Skin epidermis (tissue), 12 donors: ENCODE results near the gene CHD9.
"Not testable (repeated sequence)": the region's sequence is repeated elsewhere in the genome, so short reads cannot be mapped to it uniquely, and the experiment has no call there.

ENCODE experiments used
- H3K27ac ChIP-seq, 21 experiments: fragments of 200-600 bp; sonication (generic) in 11 of 21; one replicate each; pipeline ENCODE4 v1.5.0; 2020; ENCODE audit warnings: mild to moderate bottlenecking in 3 of 21, inconsistent platforms in 2 of 21, moderate library complexity in 2 of 21
- H3K4me3 ChIP-seq, 7 experiments: fragments of 200-600 bp; sonication (generic) in 2 of 7; one replicate each; pipeline ENCODE4 v1.5.0; 2020; ENCODE audit warnings: inconsistent platforms in 2 of 7, mild to moderate bottlenecking in 2 of 7, moderate library complexity in 1 of 7

The CHD9 gene

DNA sequence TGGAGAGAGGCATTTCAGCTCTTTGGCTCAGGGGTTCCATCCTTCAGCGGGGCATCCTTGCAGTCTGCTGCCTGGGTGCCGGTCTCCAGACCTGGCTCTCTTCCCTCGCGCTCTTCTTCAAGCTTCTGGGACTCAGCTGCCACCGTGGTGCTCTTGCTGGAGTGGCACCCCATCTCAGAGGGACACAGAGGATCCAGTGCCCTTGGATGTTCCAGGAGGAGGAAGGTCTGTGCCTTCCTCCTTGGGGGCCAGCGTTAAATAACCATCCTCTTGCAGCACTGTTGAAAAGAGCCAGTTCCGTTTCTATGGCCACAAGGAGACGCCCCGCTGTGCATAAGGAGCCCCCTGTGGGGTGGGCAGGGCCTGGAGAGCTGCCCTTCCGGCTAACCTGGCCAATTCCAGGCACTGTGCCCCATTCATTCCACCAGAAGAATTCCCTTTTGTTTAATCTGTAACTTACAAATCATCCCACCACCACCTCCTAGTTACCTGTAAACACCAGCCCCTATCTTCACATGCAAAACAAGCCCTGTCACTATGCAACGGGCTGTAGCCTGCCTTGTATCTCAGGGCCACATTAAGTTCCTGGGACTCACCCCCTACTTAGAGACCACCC is 10.7 kb upstream of the CHD9 start:
- H3K27ac ChIP-seq = peak overlapping the region in 18 of 21 experiments; percentile 11 to 82 (median 72)
- peak overlapping the region in 3 of 7 experiments; percentile 2 to 15 (median 14) for H3K4me3 ChIP-seq

DNA sequence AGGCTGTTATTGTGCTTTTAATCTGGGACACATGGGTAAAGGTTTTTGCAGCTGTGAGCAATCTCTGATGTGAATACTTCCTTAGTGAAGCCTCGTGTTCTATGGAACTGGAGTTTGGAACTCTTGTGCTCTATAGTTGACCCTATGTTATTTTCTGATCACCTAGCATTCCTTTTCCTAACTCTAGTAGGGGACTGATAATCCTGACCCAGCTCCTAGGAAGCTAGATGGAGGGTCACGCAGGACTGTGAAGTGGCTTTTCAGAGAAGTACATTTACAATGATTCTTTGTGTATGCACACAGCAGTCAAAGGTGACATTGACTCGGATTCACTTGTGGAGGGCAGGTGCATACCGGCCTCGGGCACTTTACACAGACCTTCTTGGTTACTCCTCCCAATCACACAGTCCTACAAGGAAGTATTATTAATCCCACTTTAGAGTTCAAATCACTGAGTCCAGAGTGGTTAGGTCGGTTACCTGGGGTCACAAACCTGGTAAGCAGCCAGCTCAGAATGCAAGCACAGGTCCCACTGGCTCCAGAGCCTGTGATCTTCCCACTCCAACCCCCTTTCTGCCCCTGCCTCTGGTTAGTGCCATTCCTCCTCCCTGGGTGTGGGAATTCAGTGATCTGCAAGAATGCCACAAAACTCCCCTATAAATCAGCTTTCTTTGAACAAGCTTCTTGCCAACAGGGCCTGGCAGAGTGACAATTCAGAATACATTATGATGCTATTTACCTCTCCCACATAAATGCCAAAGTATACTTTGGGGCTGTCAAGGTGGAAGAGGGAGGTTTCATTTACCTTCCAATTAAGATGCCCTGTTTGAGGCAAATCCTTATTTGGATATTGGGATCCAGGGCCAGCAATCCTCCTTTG is 9.2 kb upstream of the CHD9 start:
- H3K4me3 ChIP-seq = no peak overlapping the region
- peak overlapping the region in 3 of 21 experiments; percentile 5 to 82 (median 73) for H3K27ac ChIP-seq

DNA sequence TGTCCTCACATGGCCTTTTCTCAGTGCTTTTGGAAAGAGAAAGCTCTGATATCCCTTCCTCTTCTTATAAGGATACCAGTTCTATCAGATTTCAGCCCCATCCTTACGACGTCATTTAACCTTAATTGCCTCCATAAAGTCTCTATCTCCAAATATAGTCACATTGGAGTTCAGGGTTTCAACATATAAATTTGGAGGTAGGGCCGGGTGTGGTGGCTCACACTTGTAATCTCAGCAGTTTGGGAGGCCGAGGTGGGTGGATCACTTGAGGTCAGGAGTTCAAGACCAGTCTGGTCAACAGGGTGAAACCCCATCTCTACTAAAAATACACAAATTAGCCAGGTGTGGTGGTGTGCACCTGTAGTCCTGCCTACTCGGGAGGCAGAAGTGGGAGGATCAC is 7.3 kb upstream of the CHD9 start:
- not testable (repeated sequence) for H3K4me3 ChIP-seq, H3K27ac ChIP-seq

DNA sequence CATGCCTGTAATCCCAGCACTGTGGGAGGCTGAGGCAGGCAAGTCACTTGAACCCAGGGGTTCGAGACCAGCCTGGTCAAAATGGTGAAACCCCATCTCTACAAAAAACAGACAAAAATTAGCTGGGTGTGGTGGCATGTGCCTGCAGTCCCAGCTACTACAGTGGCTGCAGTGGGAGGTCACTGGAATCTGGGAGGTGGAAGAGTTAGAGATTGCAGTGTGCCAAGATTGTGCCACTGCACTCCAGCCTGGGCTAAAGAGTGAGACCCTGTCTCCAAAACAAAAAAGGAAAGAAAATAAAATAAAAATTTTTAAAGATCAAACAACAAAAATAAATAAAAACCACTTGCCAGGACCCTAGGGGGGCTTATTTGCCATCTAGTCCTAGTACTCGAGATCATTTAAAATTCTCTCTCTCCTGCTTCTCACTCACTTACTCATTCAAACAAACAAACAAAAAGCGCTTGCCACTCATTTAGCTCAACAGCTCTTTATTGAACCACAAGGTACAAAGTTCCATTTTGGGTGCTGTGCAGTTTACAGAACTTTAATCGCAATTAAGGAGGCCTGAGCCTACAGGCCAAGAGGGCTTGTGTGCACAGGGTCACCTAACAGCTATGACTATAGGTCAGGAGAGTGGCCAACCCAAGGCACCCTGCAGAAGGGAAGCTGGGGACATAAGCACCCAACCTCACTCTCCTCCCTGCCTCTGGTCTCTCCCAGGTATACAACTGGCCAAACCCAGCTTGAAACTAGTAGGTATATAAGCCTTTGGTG is 6.5 kb upstream of the CHD9 start:
- Histone ChIP-seq H3K27ac (no peak overlapping the region), H3K4me3 (no peak overlapping the region)

GRCh38 chr16:53051255-53051654 is 3.5 kb upstream of the CHD9 start:
- H3K27ac ChIP-seq, H3K4me3 ChIP-seq: not testable (repeated sequence)

DNA sequence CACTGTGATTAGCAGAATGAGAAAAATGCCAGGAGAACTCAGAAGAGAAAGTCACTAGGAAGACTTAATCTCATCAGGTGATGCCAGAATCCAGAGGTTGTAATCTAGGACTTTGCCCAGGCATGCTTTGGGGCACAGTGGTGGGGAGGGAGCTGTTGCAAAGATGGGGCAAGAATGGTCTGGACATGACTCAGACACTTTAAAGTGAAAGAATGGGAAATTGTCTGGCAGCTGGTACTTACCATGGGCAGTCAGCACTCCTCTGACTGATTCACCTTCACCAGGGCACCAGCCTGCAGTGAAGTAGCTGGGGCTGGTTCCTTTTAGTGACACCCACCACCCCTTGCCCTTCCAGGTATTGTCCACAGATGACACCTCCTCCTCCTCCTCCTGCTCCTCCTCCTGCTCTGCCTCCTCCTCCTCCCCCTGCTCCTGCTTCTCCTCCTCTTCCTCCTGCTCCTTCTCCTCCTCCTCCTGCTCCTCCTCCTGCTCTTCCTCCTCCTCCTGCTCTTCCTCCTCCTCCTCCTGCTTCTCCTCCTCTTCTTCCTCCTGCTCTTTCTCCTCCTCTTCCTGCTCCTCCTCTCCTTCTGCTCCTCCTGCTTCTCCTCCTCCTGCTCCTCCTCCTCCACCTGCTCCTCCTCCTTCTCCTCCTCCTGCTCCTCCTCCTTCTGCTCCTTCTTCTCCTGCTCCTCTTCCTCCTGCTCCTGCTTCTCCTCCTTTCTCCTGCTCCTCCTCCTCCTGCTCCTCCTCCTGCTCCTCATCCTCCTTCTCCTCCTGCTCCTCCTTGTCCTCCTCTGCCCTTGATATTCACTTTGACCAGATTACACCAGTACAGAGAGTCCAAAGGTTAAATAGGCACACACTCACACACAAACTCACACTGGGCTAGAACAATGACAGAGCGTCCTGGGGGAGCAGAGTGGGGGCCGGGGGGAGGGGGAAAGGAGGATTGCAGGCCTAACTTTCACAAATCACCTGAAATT is 2.0 kb upstream of the CHD9 start, which contains the start of gene CHD9NB:
Gene CHD9NB, minus strand, starts transcription at position 379 of the 983 bp plus-strand sequence. CDS start 8,739 bp downstream, outside the sequence.
- Histone ChIP-seq H3K27ac (peak within 1 kb of the TSS in 12 of 21 experiments; percentile 3 to 91 (median 37)), H3K4me3 (no peak within 1 kb of the TSS)

DNA sequence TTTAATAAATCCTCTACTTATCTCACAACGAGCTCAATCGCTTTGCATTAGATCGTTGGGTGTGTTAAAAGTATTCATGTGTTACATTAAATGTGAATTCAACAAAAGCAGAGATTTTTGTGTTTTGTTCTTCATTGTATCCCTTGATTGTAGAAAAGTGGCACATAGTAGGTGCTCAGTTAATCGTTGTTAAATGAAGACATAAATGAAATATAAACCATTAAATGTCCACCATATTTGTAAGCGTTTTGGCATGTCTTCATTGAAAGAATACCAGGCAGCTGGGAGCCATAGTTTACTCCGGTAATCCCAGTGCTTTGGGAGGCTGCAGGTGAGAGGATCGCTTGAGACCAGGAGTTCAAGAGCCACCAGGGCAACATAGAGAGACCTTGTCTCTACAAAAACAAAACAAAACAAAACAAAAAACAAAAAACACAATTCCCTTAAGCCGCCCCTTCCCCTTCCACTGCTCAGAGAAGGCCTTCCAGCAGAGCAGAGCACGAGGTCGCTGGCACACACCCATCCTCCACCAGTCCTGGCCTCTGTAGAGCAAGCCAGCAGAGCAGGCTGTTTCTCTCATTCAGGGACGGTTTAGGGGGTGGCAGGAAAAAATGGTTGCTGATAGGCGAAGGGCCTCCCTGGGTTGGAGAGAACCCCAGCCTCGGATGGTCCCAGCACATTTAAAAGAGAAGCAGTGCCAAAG is 673 bp upstream of the CHD9 start:
- peak overlapping the region; percentile 10 to 98 (median 89) for H3K27ac ChIP-seq

DNA sequence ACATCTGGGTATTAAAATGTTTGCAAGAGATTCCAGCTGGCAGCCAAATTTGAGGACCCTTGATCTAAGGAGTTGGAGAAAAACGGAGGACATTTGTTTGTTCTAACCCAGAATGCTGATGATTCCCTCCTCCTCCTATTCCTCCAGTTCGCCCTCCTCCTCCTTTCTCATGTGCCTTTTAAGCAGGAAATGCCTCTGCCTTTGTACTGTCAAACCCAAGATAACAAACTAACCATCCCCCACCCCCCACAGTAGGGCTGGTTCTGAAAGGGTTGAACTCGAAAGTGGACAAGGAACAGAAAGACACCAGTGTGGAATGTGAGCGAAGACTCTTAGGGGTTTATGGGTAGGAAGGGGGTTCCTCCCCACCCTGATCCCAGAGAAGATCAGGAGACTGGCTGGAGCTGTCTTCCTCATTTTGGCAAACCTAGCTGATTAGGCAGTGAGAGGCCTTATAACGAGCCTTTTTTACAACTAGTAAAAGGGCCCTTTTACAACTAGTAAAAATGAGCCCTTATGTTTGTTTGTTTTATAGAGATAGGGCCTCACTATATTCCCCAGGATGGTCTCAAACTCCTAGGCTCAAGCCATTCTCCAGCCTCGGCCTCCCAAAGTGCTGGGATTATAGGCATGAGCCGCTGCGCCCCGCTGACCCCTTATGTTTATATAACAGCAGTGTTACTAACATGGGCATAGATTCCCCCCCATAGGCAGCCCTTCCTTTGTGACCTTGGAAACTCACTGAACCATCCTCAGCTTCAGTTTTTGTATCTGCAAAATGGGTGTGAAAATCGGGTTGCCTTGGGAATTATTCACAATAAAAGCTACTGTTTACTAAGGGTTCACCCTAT is 975 bp downstream of the CHD9 start:
- Histone ChIP-seq H3K4me3 (peak overlapping the region; percentile 57 to 83 (median 67)), H3K27ac (peak overlapping the region; percentile 54 to 98 (median 89))

More for the DNA sequence above, 673 bp upstream of the CHD9 start:
- H3K4me3 ChIP-seq = peak overlapping the region; percentile 57 to 83 (median 67)

DNA sequence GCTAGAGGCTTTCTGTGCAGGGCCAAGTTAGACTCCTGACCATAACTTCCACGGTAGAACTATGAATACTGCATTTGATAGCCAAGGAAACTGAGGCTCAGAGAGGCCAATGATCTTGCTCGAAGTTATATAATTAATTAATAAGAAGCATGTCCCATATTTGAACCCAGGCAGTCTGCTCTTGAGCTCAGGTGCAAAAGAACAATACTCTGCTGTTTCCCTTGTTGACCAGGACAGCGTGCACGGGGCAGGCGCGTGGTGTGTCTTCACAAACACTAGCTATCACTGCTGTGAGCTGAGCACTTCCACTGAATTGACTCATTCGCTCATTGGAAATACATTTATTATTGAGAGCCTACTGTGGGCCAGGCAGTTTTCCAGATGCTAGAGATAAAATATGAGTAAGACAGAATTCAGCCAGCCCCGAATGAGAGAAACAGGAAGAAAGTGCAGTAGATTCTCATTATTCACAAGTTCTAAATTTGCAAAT is 1.6 kb downstream of the CHD9 start:
- Histone ChIP-seq H3K27ac (peak overlapping the region in 15 of 21 experiments; percentile 79 to 98 (median 90)), H3K4me3 (peak overlapping the region in 1 of 7 experiments; percentile 83)

DNA sequence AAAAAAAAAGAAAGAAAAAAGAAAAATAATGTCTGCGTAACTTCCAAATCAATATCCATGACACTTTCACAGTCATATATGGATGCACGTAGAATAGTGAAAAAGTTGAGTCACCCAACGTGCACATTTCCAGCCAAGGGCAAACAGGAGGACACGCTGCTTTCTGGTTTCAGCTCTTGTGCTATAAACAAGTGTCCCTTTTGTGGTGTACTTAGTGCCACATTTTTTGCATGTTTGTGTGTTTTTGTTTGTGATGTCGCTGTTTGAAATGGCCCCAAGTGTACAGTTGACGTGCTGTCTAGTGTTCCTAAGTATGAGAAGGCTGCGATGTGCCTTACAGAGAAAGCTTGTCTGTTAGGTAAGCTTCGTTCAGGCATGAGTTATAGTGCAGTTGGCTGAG is 2.9 kb downstream of the CHD9 start:
- H3K27ac ChIP-seq = peak overlapping the region in 2 of 21 experiments; percentile 39 to 42

GRCh38 chr16:53058441-53058840 is 3.6 kb downstream of the CHD9 start:
- no peak overlapping the region for H3K4me3 ChIP-seq
- peak overlapping the region in 2 of 21 experiments; percentile 34 to 67 for H3K27ac ChIP-seq

More for the DNA sequence above, 2.9 kb downstream of the CHD9 start:
- H3K4me3 ChIP-seq = no peak overlapping the region

GRCh38 chr16:53058882-53059281 is 4.1 kb downstream of the CHD9 start:
- Histone ChIP-seq H3K27ac (peak overlapping the region in 1 of 21 experiments; percentile 67), H3K4me3 (no peak overlapping the region)

DNA sequence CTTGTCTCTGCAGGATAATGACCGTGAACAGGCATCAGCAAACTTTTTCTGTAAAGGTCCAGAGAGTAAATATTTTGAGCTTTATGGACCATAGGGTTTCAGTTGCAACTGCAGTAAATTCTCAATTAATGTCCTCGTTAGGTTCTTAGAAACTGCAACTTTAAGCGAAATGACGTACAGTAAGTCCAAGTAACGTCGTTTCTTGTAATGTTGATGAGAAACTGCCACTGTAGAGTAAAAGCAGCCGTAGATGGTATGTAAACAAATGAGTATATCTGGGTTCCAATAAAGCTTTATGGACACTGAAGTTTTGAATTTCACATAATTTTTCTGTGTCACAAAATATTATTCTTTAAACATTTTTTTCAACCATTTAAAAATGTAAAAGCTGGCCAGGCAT is 4.9 kb downstream of the CHD9 start:
- no peak overlapping the region for H3K27ac ChIP-seq
- H3K4me3 ChIP-seq = no peak overlapping the region

DNA sequence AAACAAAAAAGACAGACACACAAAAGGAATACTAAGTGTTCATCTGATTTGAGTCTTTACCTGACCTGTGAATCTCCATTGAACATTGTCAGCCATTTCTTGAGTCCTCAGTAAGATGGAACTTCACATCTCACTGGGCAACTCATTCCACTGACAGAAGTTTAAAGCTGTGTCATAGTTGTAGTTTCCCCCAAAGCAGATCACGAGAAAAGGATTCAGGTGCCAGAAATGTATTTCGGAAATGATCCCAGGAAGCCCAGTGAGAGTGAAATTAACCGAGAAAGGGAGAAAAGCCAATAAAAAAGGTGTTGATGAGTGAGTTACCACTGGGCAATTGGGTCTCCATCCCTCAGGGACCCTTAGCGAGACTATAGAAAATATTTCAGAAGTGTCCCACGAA is 6.5 kb downstream of the CHD9 start:
- Histone ChIP-seq H3K27ac (peak overlapping the region in 5 of 21 experiments; percentile 4 to 54 (median 23)), H3K4me3 (no peak overlapping the region)

DNA sequence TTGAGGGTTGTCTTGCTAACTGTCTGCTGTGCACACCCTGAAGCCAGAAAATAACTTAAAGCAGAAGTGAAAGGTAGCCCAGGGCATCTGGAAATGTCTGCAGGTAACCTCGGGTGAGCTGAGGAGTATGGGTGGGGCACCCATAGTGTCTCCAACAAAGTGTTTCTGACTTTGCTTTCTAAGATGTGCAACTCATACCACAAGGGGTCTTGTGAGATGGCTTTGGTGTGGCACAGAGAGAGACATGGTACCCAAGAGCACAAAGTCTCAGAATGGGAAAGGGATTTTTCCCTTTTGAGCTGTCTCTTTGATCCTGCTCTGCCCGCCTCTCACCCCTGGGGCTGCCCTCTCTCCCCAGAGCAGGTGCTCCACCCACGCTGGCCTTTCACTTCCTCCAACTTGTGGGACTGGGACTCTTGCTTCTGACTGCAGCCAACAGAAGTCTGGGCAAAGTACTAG is 6.9 kb downstream of the CHD9 start:
- H3K27ac ChIP-seq = peak overlapping the region in 5 of 21 experiments; percentile 4 to 54 (median 15)
- H3K4me3 ChIP-seq = no peak overlapping the region

GRCh38 chr16:53064081-53064578 is 9.3 kb downstream of the CHD9 start:
- peak overlapping the region in 11 of 21 experiments; percentile 3 to 75 (median 40) for H3K27ac ChIP-seq

More at GRCh38 chr16:53064081-53064578, 9.3 kb downstream of the CHD9 start:
- no peak overlapping the region for H3K4me3 ChIP-seq
